Esophagus muscularis mucosa (tissue), 4 donors: Measurements from ENCODE around the gene IFT27. TPM values are rescaled to one million over a fixed set of nuclear protein-coding genes. Genes with fewer than 3 reads are reported as not detected.

Experiments used
- DNase-seq: peaks from one replicate; pipeline ENCODE4 v3.0.0-alpha.2; 2017; ENCODE audit errors: extremely low spot score
- H3K27ac ChIP-seq, 4 donors: fragments of 200-600 bp; sonication (generic); replicated peaks in 1 of 4; 1 replicate in 3 of 4; 2 replicates in 1 of 4; pipeline ENCODE4 v1.5.1; 2016 to 2019; ENCODE audit warnings: mild to moderate bottlenecking in 1 of 4
- H3K27me3 ChIP-seq, 4 donors: fragments of 200-600 bp; sonication (generic); one replicate each; pipeline versions ENCODE4 v1.5.1 to v1.6.0; 2016 to 2019
- H3K36me3 ChIP-seq, 4 donors: fragments of 200-600 bp; sonication (generic); one replicate each; pipeline ENCODE4 v1.5.1; 2016 to 2019
- H3K4me1 ChIP-seq, 4 donors: fragments of 200-600 bp; sonication (generic); one replicate each; pipeline ENCODE4 v1.5.1; 2016 to 2019
- H3K4me3 ChIP-seq, 4 donors: fragments of 200-600 bp; sonication (generic); 1 replicate in 2 of 4; 2 replicates in 2 of 4; pipeline ENCODE4 v1.5.1; 2016 to 2019; ENCODE audit warnings: mild to moderate bottlenecking in 4 of 4, moderate library complexity in 1 of 4
- H3K9me3 ChIP-seq, 4 donors: fragments of 200-600 bp; sonication (generic); 1 replicate in 3 of 4; 2 replicates in 1 of 4; pipeline ENCODE4 v1.5.1; 2016 to 2019
- EP300 ChIP-seq: sonication (generic); formaldehyde crosslinking; IDR thresholded peaks from one replicate; pipeline ENCODE4 v1.6.1; 2017; ENCODE audit warnings: antibody characterized with exemption
- POLR2A ChIP-seq: fragments of 450-650 bp; IDR thresholded peaks from one replicate; pipeline ENCODE4 v1.6.1; 2017; ENCODE audit warnings: antibody characterized with exemption, moderate library complexity, mild to moderate bottlenecking, low read depth
- POLR2AphosphoS5 ChIP-seq, 2 donors: sonication (generic); formaldehyde crosslinking; IDR thresholded peaks; one replicate each; pipeline ENCODE4 v1.6.1; 2017; ENCODE audit warnings: antibody characterized with exemption in 2 of 2
- WGBS: methylation state at CpG from one replicate; pipeline ENCODE4 v1.1.5; 2018; 5-methylcytosine and 5-hydroxymethylcytosine counted together
- intact Hi-C: fragments of 100-400 bp; cut with DNase I; formaldehyde crosslinking; loops from one replicate; pipeline ENCODE4 v1.15.1; 2023
- total RNA-seq, 4 donors: library from RNA; depleted of rRNA; stranded (reverse); fragments of >200 nt; gene quantifications; one replicate each; pipeline versions ENCODE4 v1.1.0 to v1.2.1, GENCODE V29; 2016
- TF ChIP-seq, protein P1 (sequence below), 3 experiments: fragments of 200-600 bp in 2 of 3; fragments of 450-650 bp in 1 of 3; sonication (generic) in 2 of 3; IDR thresholded peaks; one replicate each; pipeline ENCODE4 v1.5.1; 2017 to 2019; ENCODE audit warnings: antibody characterized with exemption in 3 of 3, mild to moderate bottlenecking in 2 of 3, moderate library complexity in 1 of 3

The IFT27 gene
- total RNA-seq, 4 donors from 2014 or later, result 15.2 to 24.1 (median 17.0) TPM

DNA sequence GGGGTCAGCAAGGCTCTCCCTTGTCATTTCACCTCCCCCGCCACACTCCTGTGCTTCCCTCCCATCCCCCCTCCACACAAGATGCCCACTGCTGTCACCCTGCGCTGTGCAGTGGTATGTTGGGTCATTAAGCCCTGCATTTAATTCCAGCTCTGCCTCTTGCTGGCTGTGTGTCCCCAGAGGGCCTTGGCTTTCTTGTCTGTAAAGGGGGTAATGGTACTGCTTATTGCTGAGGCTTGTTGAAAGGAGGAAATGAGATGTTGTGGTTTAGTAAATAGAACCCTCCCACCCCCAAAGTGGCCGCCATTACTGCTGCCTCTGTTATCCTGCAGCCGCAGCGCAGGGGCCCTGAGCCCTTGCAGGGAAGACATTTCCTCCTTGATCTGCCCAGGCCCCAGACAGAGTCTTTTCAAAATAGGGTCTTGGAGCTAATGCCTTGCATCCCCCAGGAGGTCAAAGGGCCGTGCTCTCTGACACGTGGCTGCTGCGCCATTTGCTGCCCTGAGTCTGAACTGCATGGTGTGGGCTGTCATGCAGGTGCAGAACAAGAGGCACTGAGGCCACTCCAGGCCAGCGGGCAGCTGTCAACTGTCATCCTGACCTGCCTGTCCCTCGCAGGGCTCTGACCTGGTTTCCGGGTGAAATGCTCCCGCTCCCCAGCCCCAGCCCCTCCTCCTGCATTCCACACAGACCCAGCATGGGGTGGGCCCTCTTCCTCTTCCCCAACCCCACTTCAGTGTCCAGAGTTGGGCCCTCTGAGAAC, 22.2 kb upstream of the IFT27 start:
- WGBS, result 83% methylated on average over 8 of the region's 12 CpGs
- DNase-seq, result no peak
- Histone ChIP-seq H3K27me3 (peaks cover 0 to 65% (median 0%) of the 10 kb centered on the region in 4 donors), H3K4me1 (no peaks in the 10 kb centered on the region), H3K36me3 (no peaks in the 10 kb centered on the region), H3K9me3 (no peaks in the 10 kb centered on the region), H3K27ac (no peak overlapping the region), H3K4me3 (no peak overlapping the region)
- intact Hi-C loops, result no loop called here
- TF ChIP-seq EP300 (no peak), POLR2A (no peak), POLR2AphosphoS5 (IDR thresholded peaks at IDR 0.05) (no peak)
- TF ChIP-seq, protein P1, sequence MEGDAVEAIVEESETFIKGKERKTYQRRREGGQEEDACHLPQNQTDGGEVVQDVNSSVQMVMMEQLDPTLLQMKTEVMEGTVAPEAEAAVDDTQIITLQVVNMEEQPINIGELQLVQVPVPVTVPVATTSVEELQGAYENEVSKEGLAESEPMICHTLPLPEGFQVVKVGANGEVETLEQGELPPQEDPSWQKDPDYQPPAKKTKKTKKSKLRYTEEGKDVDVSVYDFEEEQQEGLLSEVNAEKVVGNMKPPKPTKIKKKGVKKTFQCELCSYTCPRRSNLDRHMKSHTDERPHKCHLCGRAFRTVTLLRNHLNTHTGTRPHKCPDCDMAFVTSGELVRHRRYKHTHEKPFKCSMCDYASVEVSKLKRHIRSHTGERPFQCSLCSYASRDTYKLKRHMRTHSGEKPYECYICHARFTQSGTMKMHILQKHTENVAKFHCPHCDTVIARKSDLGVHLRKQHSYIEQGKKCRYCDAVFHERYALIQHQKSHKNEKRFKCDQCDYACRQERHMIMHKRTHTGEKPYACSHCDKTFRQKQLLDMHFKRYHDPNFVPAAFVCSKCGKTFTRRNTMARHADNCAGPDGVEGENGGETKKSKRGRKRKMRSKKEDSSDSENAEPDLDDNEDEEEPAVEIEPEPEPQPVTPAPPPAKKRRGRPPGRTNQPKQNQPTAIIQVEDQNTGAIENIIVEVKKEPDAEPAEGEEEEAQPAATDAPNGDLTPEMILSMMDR (IDR thresholded peaks at IDR 0.05), result no peak

DNA sequence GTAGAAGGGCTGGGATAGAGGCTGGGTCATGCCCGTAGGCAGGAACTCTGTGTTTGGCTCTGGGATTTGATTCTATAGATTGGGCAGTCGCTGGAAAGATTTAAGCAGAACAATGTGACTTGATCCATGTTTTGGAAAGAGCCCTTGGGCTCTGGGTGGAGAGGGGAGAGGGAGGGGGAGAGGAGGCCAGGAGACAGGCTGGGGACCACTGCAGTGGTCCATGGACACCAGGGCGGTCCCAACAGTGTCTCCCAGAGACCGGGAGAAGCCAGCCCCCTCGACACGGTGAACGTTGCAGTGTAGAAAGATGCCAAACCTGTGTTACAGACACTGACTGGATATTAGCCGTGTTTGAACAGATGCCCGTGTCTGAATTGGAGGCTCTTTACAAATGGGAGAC, 21.5 kb upstream of the IFT27 start:
- H3K9me3 ChIP-seq, result no peaks in the 10 kb centered on the region
- no peak overlapping the region for H3K4me3 ChIP-seq
- no peak for DNase-seq
- no peaks in the 10 kb centered on the region for H3K36me3 ChIP-seq
- TF ChIP-seq EP300 (no peak), POLR2AphosphoS5 (IDR thresholded peaks at IDR 0.05) (no peak), POLR2A (no peak)
- TF ChIP-seq, protein P1 (IDR thresholded peaks at IDR 0.05), result no peak
- no peak overlapping the region for H3K27ac ChIP-seq
- intact Hi-C loops, result no loop called here
- 57% methylated on average over 9 of the region's 9 CpGs for WGBS
- no peaks in the 10 kb centered on the region for H3K4me1 ChIP-seq
- peaks cover 0 to 71% (median 0%) of the 10 kb centered on the region in 4 donors for H3K27me3 ChIP-seq

DNA sequence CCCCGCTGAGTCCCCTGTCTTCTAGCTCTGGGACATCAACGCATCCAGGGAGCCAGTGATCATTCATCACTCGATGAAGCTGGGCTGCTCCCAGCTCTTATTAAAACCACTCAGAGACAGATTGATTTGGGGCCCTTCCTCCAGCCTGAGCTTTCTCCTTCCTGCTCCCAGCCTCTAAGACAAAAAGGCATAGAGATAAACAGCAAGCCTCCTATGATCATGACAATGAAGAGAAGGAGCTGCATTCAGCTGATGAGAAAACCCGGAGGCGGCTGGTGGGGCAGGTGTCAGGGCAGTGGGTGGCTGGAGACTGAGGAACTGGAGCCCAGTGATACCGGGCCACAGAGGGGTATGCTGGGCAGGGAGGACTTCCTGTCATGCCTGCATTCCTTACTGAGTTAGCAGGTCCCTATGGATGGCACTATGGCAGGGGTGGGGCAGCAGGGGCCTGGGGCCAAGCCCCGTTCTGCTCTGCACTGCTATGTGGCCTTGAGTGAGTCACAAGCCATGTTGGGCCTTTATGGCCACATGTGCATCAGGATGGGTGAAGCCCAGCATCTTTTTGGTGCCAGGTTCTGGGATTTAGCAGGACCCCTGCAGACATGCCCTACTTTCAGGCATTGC, 20.7 kb upstream of the IFT27 start:
- intact Hi-C loops, result no loop called here
- no peak for DNase-seq
- Histone ChIP-seq H3K27me3 (peaks cover 0 to 76% (median 0%) of the 10 kb centered on the region in 4 donors), H3K4me1 (no peaks in the 10 kb centered on the region), H3K27ac (no peak overlapping the region), H3K9me3 (no peaks in the 10 kb centered on the region), H3K36me3 (no peaks in the 10 kb centered on the region), H3K4me3 (no peak overlapping the region)
- 65% methylated on average over 6 of the region's 7 CpGs for WGBS
- TF ChIP-seq, protein P1 (IDR thresholded peaks at IDR 0.05), result no peak
- TF ChIP-seq EP300 (no peak), POLR2AphosphoS5 (IDR thresholded peaks at IDR 0.05) (no peak), POLR2A (no peak)

DNA sequence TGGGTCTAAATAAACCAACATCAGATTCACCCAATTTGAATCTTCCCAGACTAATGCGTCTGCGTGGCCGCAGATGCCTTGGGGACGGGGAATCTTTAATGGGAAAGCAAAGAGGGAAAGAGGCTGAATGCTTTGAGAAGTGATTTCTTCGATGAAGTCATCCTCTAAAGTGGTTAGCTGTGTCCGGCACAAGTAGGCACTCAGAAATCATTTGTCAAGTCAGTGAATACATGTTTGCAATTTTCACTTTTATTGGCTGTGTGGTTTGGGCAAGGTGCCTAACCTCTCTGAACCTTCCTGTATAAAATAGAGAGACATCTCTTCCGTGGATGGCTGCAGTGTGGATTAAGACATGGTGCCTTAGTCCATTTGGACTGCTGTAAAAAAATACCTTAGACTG, 19.7 kb upstream of the IFT27 start:
- Histone ChIP-seq H3K9me3 (no peaks in the 10 kb centered on the region), H3K4me1 (no peaks in the 10 kb centered on the region), H3K27me3 (peaks cover 0 to 75% (median 0%) of the 10 kb centered on the region in 4 donors), H3K4me3 (no peak overlapping the region), H3K27ac (no peak overlapping the region), H3K36me3 (no peaks in the 10 kb centered on the region)
- 83% methylated on average over 7 of the region's 7 CpGs for whole genome bisulfite sequencing
- DNase-seq, result no peak
- intact Hi-C loops, result no loop called here
- TF ChIP-seq POLR2AphosphoS5 (IDR thresholded peaks at IDR 0.05) (no peak), EP300 (no peak), POLR2A (no peak)
- TF ChIP-seq, protein P1 (IDR thresholded peaks at IDR 0.05), result no peak
